ENCODE measurements around the gene MAD1L1.

Gene MAD1L1

GRCh38 chr7:1917221-1918062 is 315.3 kb downstream of the MAD1L1 start:
- no peak for FAIRE-seq

- no peak for FAIRE-seq
Observed at GRCh38 chr7:1916601-1916970, 316.2 kb downstream of the MAD1L1 start.

- FAIRE-seq, result no peak
Observed at GRCh38 chr7:1915956-1916600, 316.7 kb downstream of the MAD1L1 start.

- FAIRE-seq, result no peak
Observed at GRCh38 chr7:1915326-1915725, 317.4 kb downstream of the MAD1L1 start.

GRCh38 chr7:1914743-1915142 is 318.0 kb downstream of the MAD1L1 start:
- no peak for FAIRE-seq

- no peak for FAIRE-seq
Observed at GRCh38 chr7:1914321-1914720, 318.4 kb downstream of the MAD1L1 start.

GRCh38 chr7:1913466-1914282 is 319.1 kb downstream of the MAD1L1 start:
- FAIRE-seq, result no peak

- no peak for FAIRE-seq
Observed at GRCh38 chr7:1912593-1913465, 319.9 kb downstream of the MAD1L1 start.

GRCh38 chr7:1911571-1911970 is 321.2 kb downstream of the MAD1L1 start:
- FAIRE-seq, result no peak

- no peak for FAIRE-seq
Observed at GRCh38 chr7:1910827-1911226, 321.9 kb downstream of the MAD1L1 start.

GRCh38 chr7:1910081-1910685 is 322.6 kb downstream of the MAD1L1 start:
- no peak for FAIRE-seq

- no peak for FAIRE-seq
Observed at GRCh38 chr7:1909476-1909875, 323.3 kb downstream of the MAD1L1 start.

GRCh38 chr7:1908823-1909420 is 323.8 kb downstream of the MAD1L1 start:
- no peak for FAIRE-seq

- FAIRE-seq, result no peak
Observed at GRCh38 chr7:1907751-1908365, 324.9 kb downstream of the MAD1L1 start.

- FAIRE-seq, result no peak
Observed at GRCh38 chr7:1906988-1907745, 325.6 kb downstream of the MAD1L1 start.

- FAIRE-seq, result no peak
Observed at GRCh38 chr7:1906087-1906830, 326.5 kb downstream of the MAD1L1 start.

- FAIRE-seq, result no peak
Observed at GRCh38 chr7:1902231-1902855, 330.4 kb downstream of the MAD1L1 start.

- FAIRE-seq, result no peak
Observed at GRCh38 chr7:1901431-1902210, 331.1 kb downstream of the MAD1L1 start.

Measured in endometrium (tissue), 2 donors.